Measurements from ENCODE around the gene KIAA1671. TPM values are rescaled to one million over a fixed set of nuclear protein-coding genes. Genes with fewer than 3 reads are reported as not detected.

Gene KIAA1671
- total and polyA plus RNA-seq, 2 of the 13 experiments (the other 11 are each of a cell fraction or from before 2014, with no cell fraction given): 13.5 to 13.6 TPM

DNA sequence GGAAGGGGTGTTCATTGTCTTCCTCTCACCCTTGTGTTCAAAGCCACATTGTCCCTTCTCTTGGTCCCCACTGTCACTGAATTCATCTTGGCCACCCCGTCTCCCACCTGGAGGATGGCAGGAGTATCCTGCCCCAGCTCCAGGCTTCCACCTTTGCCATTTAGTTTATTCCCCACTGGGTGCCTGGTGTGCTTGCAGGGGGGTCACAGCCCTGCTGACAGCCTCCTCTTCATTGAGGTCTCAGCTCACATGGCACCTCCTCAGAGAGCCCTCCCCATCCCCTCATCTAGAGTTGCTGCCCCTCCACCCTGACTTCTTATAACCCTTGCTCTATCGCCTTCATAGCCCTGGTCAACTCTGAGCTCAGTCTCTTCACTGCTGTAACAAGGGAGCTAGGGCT, 36.6 kb downstream of the KIAA1671 start (continued):
- TF ChIP-seq, protein P1, sequence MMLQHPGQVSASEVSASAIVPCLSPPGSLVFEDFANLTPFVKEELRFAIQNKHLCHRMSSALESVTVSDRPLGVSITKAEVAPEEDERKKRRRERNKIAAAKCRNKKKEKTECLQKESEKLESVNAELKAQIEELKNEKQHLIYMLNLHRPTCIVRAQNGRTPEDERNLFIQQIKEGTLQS (CRISPR knock-in tag; IDR thresholded peaks at IDR 0.05): no peak
- TF ChIP-seq ERF (CRISPR knock-in tag; IDR thresholded peaks at IDR 0.05): no peak
- TF ChIP-seq ZNF17 (CRISPR knock-in tag; IDR thresholded peaks at IDR 0.05): no peak
- TF ChIP-seq ZNF136 (CRISPR knock-in tag; IDR thresholded peaks at IDR 0.05; ENCODE audit: low read depth): no peak
- TF ChIP-seq SMAD3 (CRISPR knock-in tag; IDR thresholded peaks at IDR 0.05): no peak
- TF ChIP-seq, protein P2, sequence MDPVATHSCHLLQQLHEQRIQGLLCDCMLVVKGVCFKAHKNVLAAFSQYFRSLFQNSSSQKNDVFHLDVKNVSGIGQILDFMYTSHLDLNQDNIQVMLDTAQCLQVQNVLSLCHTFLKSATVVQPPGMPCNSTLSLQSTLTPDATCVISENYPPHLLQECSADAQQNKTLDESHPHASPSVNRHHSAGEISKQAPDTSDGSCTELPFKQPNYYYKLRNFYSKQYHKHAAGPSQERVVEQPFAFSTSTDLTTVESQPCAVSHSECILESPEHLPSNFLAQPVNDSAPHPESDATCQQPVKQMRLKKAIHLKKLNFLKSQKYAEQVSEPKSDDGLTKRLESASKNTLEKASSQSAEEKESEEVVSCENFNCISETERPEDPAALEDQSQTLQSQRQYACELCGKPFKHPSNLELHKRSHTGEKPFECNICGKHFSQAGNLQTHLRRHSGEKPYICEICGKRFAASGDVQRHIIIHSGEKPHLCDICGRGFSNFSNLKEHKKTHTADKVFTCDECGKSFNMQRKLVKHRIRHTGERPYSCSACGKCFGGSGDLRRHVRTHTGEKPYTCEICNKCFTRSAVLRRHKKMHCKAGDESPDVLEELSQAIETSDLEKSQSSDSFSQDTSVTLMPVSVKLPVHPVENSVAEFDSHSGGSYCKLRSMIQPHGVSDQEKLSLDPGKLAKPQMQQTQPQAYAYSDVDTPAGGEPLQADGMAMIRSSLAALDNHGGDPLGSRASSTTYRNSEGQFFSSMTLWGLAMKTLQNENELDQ (CRISPR knock-in tag; IDR thresholded peaks at IDR 0.05; ENCODE audit: borderline replicate concordance): no peak

DNA sequence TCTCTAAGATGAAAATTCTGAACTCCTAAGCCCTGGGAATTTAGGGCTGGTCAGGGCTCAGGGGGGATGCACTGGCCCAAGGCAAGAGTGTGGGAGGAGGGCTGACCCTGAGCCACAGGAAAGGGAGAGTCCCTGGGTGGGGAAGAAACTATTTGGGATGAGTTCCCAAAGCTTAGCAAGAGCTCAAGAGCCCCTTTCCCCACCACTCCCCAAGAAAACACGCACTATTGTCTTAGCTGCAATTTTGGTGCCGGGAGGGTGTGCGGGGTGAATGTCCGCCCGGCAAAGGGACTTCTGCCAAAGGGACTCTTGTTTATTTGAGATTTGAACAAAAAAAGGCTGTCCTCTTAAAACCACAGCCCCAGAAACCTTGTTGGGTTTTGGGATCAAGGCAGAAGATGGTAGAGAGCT, 37.0 kb downstream of the KIAA1671 start:
- Histone ChIP-seq H3K4me1 (ENCODE audit: insufficient read depth, low read length) (no peaks in the 10 kb centered on the region), H3K9ac (ENCODE audit: insufficient read depth, low read depth, low read length) (no peak overlapping the region), H3K79me2 (ENCODE audit: insufficient read depth, low read length) (no peaks in the 10 kb centered on the region), H3K27me3 (ENCODE audit: control insufficient read depth in 1 of 2, insufficient read depth in 2 of 2, low read length in 2 of 2) (no peaks in the 10 kb centered on the region), H3K27ac (ENCODE audit: extremely low read length, insufficient read depth, low read length) (no peak overlapping the region), H3K4me3 (replicated peaks in 1 of 3; ENCODE audit: insufficient read depth in 1 of 3, low read depth in 2 of 3, low read length in 3 of 3) (no peak overlapping the region), H3K4me2 (ENCODE audit: low read depth, low read length) (no peak overlapping the region), H4K20me1 (ENCODE audit: insufficient read depth, low read length) (no peaks in the 10 kb centered on the region), H3K9me3 (ENCODE audit: low read length) (no peaks in the 10 kb centered on the region), H3K36me3 (replicated peaks in 1 of 2; ENCODE audit: control insufficient read depth in 1 of 2, insufficient read depth in 2 of 2, low read length in 2 of 2) (no peaks in the 10 kb centered on the region), H2AFZ (ENCODE audit: low read length) (no peak overlapping the region)
- ChIA-PET CTCF (ENCODE audit: low intra/inter-chr PET ratio, low total read pairs) (no interaction called here), POLR2A (no interaction called here)
- ATAC-seq (no peak), FAIRE-seq (no peak), DNase-seq (ENCODE audit: low spot score) (no peak)
- intact Hi-C loops (cut with micrococcal nuclease; ENCODE audit: unreplicated experiment) (no loop called here), in situ Hi-C loops (cut with HindIII; ENCODE audit: extremely low pct_ligation_motif_present, low pct_unique_long_range_greater_than_20kb) (no loop called here)
- no TSS peak for BruUV-seq (replicated peaks)
- WGBS (ENCODE audit: low lambda C conversion rate): 94% methylated on average over 5 of the region's 5 CpGs
- no peak for TF ChIP-seq ZNF30 (CRISPR knock-in tag; IDR thresholded peaks at IDR 0.05)
